ENCODE results near the gene MINDY4B.

DNA sequence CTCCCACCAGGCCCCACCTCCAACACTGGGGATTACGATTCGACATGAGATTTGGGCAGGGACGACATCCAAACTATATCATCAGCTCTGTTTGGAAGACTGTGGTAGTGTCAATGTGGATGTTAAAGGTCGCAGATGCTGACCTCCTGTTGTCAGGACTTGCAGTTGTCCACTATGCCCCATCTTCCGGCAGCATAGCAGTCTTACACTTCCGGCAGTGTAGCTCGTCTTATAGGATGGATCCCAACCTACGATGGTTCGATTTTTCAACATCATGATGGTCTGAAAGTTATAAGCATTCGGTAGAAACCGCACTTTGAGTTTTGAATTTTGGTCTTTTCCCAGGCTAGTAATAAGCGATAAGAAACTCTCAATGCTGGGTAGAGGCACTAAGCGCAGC lies 46.7 kb upstream of the MINDY4B start:
- TF ChIP-seq POLR2AphosphoS5 (IDR thresholded peaks at IDR 0.05; ENCODE audit: low read depth) (no peak), GABPA (IDR thresholded peaks at IDR 0.05; ENCODE audit: low read depth) (no peak)
- TF ChIP-seq, protein P1, sequence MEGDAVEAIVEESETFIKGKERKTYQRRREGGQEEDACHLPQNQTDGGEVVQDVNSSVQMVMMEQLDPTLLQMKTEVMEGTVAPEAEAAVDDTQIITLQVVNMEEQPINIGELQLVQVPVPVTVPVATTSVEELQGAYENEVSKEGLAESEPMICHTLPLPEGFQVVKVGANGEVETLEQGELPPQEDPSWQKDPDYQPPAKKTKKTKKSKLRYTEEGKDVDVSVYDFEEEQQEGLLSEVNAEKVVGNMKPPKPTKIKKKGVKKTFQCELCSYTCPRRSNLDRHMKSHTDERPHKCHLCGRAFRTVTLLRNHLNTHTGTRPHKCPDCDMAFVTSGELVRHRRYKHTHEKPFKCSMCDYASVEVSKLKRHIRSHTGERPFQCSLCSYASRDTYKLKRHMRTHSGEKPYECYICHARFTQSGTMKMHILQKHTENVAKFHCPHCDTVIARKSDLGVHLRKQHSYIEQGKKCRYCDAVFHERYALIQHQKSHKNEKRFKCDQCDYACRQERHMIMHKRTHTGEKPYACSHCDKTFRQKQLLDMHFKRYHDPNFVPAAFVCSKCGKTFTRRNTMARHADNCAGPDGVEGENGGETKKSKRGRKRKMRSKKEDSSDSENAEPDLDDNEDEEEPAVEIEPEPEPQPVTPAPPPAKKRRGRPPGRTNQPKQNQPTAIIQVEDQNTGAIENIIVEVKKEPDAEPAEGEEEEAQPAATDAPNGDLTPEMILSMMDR (IDR thresholded peaks at IDR 0.05; ENCODE audit: insufficient read depth, low read length) = no peak
- TF ChIP-seq, protein P2, sequence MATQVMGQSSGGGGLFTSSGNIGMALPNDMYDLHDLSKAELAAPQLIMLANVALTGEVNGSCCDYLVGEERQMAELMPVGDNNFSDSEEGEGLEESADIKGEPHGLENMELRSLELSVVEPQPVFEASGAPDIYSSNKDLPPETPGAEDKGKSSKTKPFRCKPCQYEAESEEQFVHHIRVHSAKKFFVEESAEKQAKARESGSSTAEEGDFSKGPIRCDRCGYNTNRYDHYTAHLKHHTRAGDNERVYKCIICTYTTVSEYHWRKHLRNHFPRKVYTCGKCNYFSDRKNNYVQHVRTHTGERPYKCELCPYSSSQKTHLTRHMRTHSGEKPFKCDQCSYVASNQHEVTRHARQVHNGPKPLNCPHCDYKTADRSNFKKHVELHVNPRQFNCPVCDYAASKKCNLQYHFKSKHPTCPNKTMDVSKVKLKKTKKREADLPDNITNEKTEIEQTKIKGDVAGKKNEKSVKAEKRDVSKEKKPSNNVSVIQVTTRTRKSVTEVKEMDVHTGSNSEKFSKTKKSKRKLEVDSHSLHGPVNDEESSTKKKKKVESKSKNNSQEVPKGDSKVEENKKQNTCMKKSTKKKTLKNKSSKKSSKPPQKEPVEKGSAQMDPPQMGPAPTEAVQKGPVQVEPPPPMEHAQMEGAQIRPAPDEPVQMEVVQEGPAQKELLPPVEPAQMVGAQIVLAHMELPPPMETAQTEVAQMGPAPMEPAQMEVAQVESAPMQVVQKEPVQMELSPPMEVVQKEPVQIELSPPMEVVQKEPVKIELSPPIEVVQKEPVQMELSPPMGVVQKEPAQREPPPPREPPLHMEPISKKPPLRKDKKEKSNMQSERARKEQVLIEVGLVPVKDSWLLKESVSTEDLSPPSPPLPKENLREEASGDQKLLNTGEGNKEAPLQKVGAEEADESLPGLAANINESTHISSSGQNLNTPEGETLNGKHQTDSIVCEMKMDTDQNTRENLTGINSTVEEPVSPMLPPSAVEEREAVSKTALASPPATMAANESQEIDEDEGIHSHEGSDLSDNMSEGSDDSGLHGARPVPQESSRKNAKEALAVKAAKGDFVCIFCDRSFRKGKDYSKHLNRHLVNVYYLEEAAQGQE (IDR thresholded peaks at IDR 0.05; ENCODE audit: insufficient replicate concordance, low read depth) = no peak
